Smooth muscle cell (in vitro differentiated cells): ENCODE results near the gene SCN1A. TPM values are rescaled to one million over a fixed set of nuclear protein-coding genes. Genes with fewer than 3 reads are reported as not detected.

Experiments
- DNase-seq: peaks from one replicate; lab custom pipeline; 2025; ENCODE audit not compliant: unreplicated experiment; lab: John Stamatoyannopoulos, UW
- H2AFZ ChIP-seq: fragments of 200-600 bp; sonication (generic); 2 replicates; pipeline ENCODE4 v1.6.0; 2016; ENCODE audit warnings: antibody characterized with exemption, low read depth, mild to moderate bottlenecking
- H3F3A ChIP-seq: fragments of 200-600 bp; sonication (generic); 2 replicates; pipeline ENCODE4 v1.6.0; 2017; ENCODE audit warnings: antibody characterized with exemption, low read depth
- H3K27ac ChIP-seq: fragments of 200-600 bp; sonication (generic); 2 replicates; pipeline ENCODE4 v1.5.1; 2016; ENCODE audit warnings: low read depth, mild to moderate bottlenecking
- H3K27me3 ChIP-seq: fragments of 200-600 bp; sonication (generic); 2 replicates; pipeline ENCODE4 v1.6.1; 2016; ENCODE audit warnings: low read depth, mild to moderate bottlenecking
- H3K36me3 ChIP-seq: fragments of 200-600 bp; sonication (generic); 2 replicates; pipeline ENCODE4 v1.5.1; 2016; ENCODE audit warnings: low read depth
- H3K4me1 ChIP-seq: fragments of 200-600 bp; sonication (generic); 2 replicates; pipeline ENCODE4 v1.5.1; 2016; ENCODE audit warnings: low read depth
- H3K4me2 ChIP-seq: fragments of 200-600 bp; sonication (generic); 2 replicates; pipeline ENCODE4 v1.6.0; 2016; ENCODE audit warnings: mild to moderate bottlenecking
- H3K4me3 ChIP-seq: fragments of 200-600 bp; sonication (generic); 2 replicates; pipeline ENCODE4 v1.5.1; 2016; ENCODE audit warnings: mild to moderate bottlenecking
- H3K79me2 ChIP-seq: fragments of 200-600 bp; sonication (generic); 2 replicates; pipeline ENCODE4 v1.6.0; 2016; ENCODE audit warnings: low read depth, mild to moderate bottlenecking
- H3K9ac ChIP-seq: fragments of 200-600 bp; sonication (generic); 2 replicates; pipeline ENCODE4 v1.6.0; 2016; ENCODE audit warnings: low read depth
- H3K9me3 ChIP-seq: fragments of 200-600 bp; sonication (generic); replicated peaks from 2 replicates; pipeline ENCODE4 v1.5.1; 2016; ENCODE audit warnings: low read depth
- H4K20me1 ChIP-seq: fragments of 200-600 bp; sonication (generic); 2 replicates; pipeline ENCODE4 v1.6.0; 2016; ENCODE audit warnings: low read depth
- CTCF ChIP-seq: fragments of 200-600 bp; sonication (generic); IDR thresholded peaks from 2 replicates; pipeline ENCODE4 v1.5.1; 2017; ENCODE audit warnings: borderline replicate concordance, mild to moderate bottlenecking, antibody characterized with exemption; ENCODE audit not compliant: insufficient read depth, poor library complexity, severe bottlenecking
- WGBS: methylation state at CpG from one replicate; pipeline ENCODE4 v1.1.7; 2016; ENCODE audit warnings: low lambda C conversion rate; 5-methylcytosine and 5-hydroxymethylcytosine counted together
- polyA plus RNA-seq: library from polyadenylated mRNA; unstranded; fragments of >200 nt; fragmentation: Nextera tagmentation; extraction: Ambion mirVana; gene quantifications from 2 replicates; pipeline ENCODE4 v1.2.1, GENCODE V29; 2016
- total RNA-seq: library from RNA; depleted of rRNA; stranded (reverse); fragments of >200 nt; gene quantifications from 2 replicates; pipeline ENCODE4 v1.2.3, GENCODE V29; 2014

Gene SCN1A
- total and polyA plus RNA-seq, 2 experiments from 2014 or later: not detected

DNA sequence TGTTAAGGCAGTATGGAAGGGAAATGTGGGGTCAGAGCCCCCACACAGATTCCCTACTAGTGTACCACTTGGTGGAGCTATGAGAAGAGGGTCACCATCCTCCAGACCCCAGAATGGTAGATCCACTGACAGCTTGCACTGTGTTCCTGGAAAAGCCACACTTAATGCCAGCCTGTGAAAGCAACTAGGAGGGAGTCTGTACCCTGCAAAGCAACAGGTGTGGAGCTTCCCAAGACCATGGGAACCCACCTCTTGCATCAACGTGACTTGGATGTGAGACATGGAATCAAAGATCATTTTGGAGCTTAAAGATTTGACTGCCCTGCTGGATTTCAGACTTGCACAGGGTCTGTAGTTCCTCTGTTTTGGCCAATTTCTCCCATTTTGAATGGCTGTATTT, 10.8 kb upstream of the SCN1A start:
- H3F3A ChIP-seq: no peaks in the 10 kb centered on the region
- WGBS: 100% methylated on average over 1 of the region's 1 CpG
- no peak for DNase-seq
- no peak overlapping the region for H2AFZ ChIP-seq
- H3K27ac ChIP-seq: no peak overlapping the region
- H3K4me3 ChIP-seq: no peak overlapping the region
- no peaks in the 10 kb centered on the region for H4K20me1 ChIP-seq
- H3K79me2 ChIP-seq: no peaks in the 10 kb centered on the region
- H3K9me3 ChIP-seq: no peaks in the 10 kb centered on the region
- H3K27me3 ChIP-seq: no peaks in the 10 kb centered on the region
- H3K4me1 ChIP-seq: no peaks in the 10 kb centered on the region
- H3K4me2 ChIP-seq: no peak overlapping the region
- no peak overlapping the region for H3K9ac ChIP-seq
- no peak for TF ChIP-seq CTCF
- no peaks in the 10 kb centered on the region for H3K36me3 ChIP-seq

- H2AFZ ChIP-seq: no peak overlapping the region
- TF ChIP-seq CTCF: no peak
- no peak overlapping the region for H3K27ac ChIP-seq
- no peaks in the 10 kb centered on the region for H3K27me3 ChIP-seq
- no peaks in the 10 kb centered on the region for H3F3A ChIP-seq
- no peak overlapping the region for H3K4me2 ChIP-seq
- H3K4me3 ChIP-seq: no peak overlapping the region
- H3K4me1 ChIP-seq: no peaks in the 10 kb centered on the region
- no peaks in the 10 kb centered on the region for H3K79me2 ChIP-seq
- H3K9me3 ChIP-seq: no peaks in the 10 kb centered on the region
- no peaks in the 10 kb centered on the region for H3K36me3 ChIP-seq
- no peak overlapping the region for H3K9ac ChIP-seq
- DNase-seq: no peak
- no peaks in the 10 kb centered on the region for H4K20me1 ChIP-seq
- WGBS: 94% methylated on average over 2 of the region's 2 CpGs
Measured at GRCh38 chr2:166138144-166138543, 10.3 kb upstream of the SCN1A start.

DNA sequence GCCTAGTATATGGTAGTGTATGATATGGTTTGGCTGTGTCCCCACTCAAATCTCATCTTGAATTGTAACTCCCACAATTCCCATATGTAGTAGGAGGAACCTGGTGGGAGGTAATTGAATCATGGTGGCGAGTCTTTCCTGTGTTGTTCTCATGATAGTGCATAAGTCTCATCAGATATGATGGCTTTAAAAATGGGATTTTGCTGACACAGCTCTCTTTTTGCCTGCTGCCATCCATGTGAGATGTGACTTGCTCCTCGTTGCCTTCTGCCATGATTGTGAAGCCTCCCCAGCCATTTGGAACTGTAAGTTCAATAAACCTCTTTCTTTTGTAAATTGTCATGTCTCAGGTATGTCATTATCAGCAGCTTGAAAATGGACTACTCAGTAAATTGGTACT, 9.5 kb upstream of the SCN1A start:
- no peak overlapping the region for H3K27ac ChIP-seq
- no peak overlapping the region for H2AFZ ChIP-seq
- no peaks in the 10 kb centered on the region for H3F3A ChIP-seq
- no peak for DNase-seq
- no peak for TF ChIP-seq CTCF
- no peak overlapping the region for H3K4me2 ChIP-seq
- H3K79me2 ChIP-seq: no peaks in the 10 kb centered on the region
- no peak overlapping the region for H3K9ac ChIP-seq
- WGBS: 86% methylated on average over 2 of the region's 2 CpGs
- no peak overlapping the region for H3K4me3 ChIP-seq
- peaks cover 3% of the 10 kb centered on the region for H3K27me3 ChIP-seq
- no peaks in the 10 kb centered on the region for H4K20me1 ChIP-seq
- no peaks in the 10 kb centered on the region for H3K9me3 ChIP-seq
- no peaks in the 10 kb centered on the region for H3K36me3 ChIP-seq
- no peaks in the 10 kb centered on the region for H3K4me1 ChIP-seq

- 97% methylated on average over 2 of the region's 2 CpGs for WGBS
- Histone ChIP-seq H3K9me3 (no peaks in the 10 kb centered on the region), H3K4me2 (no peak overlapping the region), H4K20me1 (no peaks in the 10 kb centered on the region), H3F3A (no peaks in the 10 kb centered on the region), H3K4me1 (no peaks in the 10 kb centered on the region), H3K9ac (no peak overlapping the region), H3K36me3 (no peaks in the 10 kb centered on the region), H3K79me2 (no peaks in the 10 kb centered on the region), H3K27ac (no peak overlapping the region), H3K27me3 (peaks cover 8% of the 10 kb centered on the region), H3K4me3 (no peak overlapping the region), H2AFZ (no peak overlapping the region)
- DNase-seq: no peak
- TF ChIP-seq CTCF: no peak
Measured at GRCh38 chr2:166135849-166136258, 8.0 kb upstream of the SCN1A start.
